OCI-LY7 (cell line): ENCODE data around the gene RAPGEF4. TPM values are rescaled to one million over a fixed set of nuclear protein-coding genes. Genes with fewer than 3 reads are reported as not detected.

Source experiments
- BruUV-seq: library from RNA; stranded (reverse); fragments of 400-500 nt; replicated peaks from 2 replicates; lab custom pipeline; 2021; lab: Mats Ljungman, UMichigan
- CTCF ChIA-PET: fragments of 300-600 bp; sonication (Branson Sonifier 250); formaldehyde crosslinking; loops from one replicate; lab custom pipeline; 2022; ENCODE audit warnings: antibody characterized with exemption; ENCODE audit not compliant: unreplicated experiment; lab: Charles Lee
- POLR2A ChIA-PET: fragments of 300-600 bp; sonication (Branson Sonifier 250); formaldehyde crosslinking; loops from one replicate; lab custom pipeline; 2022; ENCODE audit warnings: antibody characterized with exemption; lab: Charles Lee
- DNase-seq: peaks from one replicate; pipeline ENCODE4 v3.0.0-alpha.2; 2015; ENCODE audit warnings: low spot score
- H2AFZ ChIP-seq: fragments of 200-600 bp; sonication (generic), shearing (Covaris generic); 2 replicates; pipeline ENCODE4 v1.6.1; 2014; ENCODE audit warnings: mild to moderate bottlenecking, antibody characterized with exemption, low read length, moderate library complexity
- H3K27ac ChIP-seq: fragments of 200-600 bp; sonication (generic); 2 replicates; pipeline ENCODE4 v1.5.1; 2014; ENCODE audit warnings: mixed run types, low read depth, mild to moderate bottlenecking, moderate library complexity, low read length, inconsistent platforms; ENCODE audit not compliant: poor library complexity, severe bottlenecking
- H3K36me3 ChIP-seq: fragments of 200-600 bp; sonication (generic); 2 replicates; pipeline ENCODE4 v1.6.1; 2014; ENCODE audit warnings: mild to moderate bottlenecking, antibody characterized with exemption, low read length, moderate library complexity, mixed read lengths; ENCODE audit not compliant: insufficient read depth
- H3K4me1 ChIP-seq: fragments of 200-600 bp; sonication (generic); 2 replicates; pipeline ENCODE4 v1.5.1; 2014; ENCODE audit warnings: mild to moderate bottlenecking, low read length; ENCODE audit not compliant: insufficient read depth, poor library complexity, severe bottlenecking
- H3K4me2 ChIP-seq: fragments of 200-600 bp; sonication (generic); 2 replicates; pipeline ENCODE4 v1.6.1; 2014; ENCODE audit warnings: mild to moderate bottlenecking, low read length
- H3K4me3 ChIP-seq: fragments of 200-600 bp; sonication (generic); 2 replicates; pipeline ENCODE4 v1.5.1; 2014; ENCODE audit warnings: mild to moderate bottlenecking, low read depth, low read length; ENCODE audit not compliant: poor library complexity, severe bottlenecking
- H3K79me2 ChIP-seq: fragments of 200-600 bp; sonication (generic); 2 replicates; pipeline ENCODE4 v1.6.1; 2016; ENCODE audit warnings: low read depth, mild to moderate bottlenecking, low read length, moderate library complexity, mixed read lengths; ENCODE audit not compliant: insufficient read depth
- H3K9me2 ChIP-seq: fragments of 200-600 bp; sonication (generic); 2 replicates; pipeline ENCODE4 v1.6.1; 2016; ENCODE audit warnings: mild to moderate bottlenecking, low read length, mixed read lengths; ENCODE audit not compliant: insufficient read depth
- H3K9me3 ChIP-seq: fragments of 200-600 bp; sonication (generic); 2 replicates; pipeline ENCODE4 v1.6.1; 2014; ENCODE audit warnings: mild to moderate bottlenecking, mixed run types, low read length, mixed read lengths
- H4K20me1 ChIP-seq: fragments of 200-600 bp; sonication (generic); 2 replicates; pipeline ENCODE4 v1.6.1; 2014; ENCODE audit warnings: mild to moderate bottlenecking, antibody characterized with exemption, low read length, moderate library complexity, mixed read lengths; ENCODE audit not compliant: insufficient read depth
- CTCF ChIP-seq: fragments of 200-600 bp; sonication (generic); conservative IDR thresholded peaks from 2 replicates; pipeline ENCODE4 v1.5.1; 2014; ENCODE audit warnings: mild to moderate bottlenecking, antibody characterized with exemption, low read length, moderate library complexity, mixed read lengths
- EZH2phosphoT487 ChIP-seq: fragments of 200-600 bp; sonication (generic); IDR thresholded peaks from 2 replicates; pipeline ENCODE4 v1.6.1; 2018; ENCODE audit warnings: low read depth, borderline replicate concordance, mild to moderate bottlenecking, mixed run types, antibody characterized with exemption, low read length, moderate library complexity, mixed read lengths
- intact Hi-C: fragments of 100-400 bp; cut with micrococcal nuclease; formaldehyde crosslinking; loops from one replicate; pipeline ENCODE4 v1.10.0; 2022; ENCODE audit not compliant: unreplicated experiment
- total RNA-seq, 2 experiments: library from RNA; depleted of rRNA in 1 of 2; stranded (reverse); fragments of >200 nt in 1 of 2; shearing (Covaris generic) in 1 of 2; gene quantifications; 2 replicates each; pipeline ENCODE4 v1.2.3, GENCODE V29; 2014 to 2022

The RAPGEF4 gene
- total RNA-seq, 2 experiments from 2014 or later, result 0.22 to 0.55 TPM

- intact Hi-C loops, result loop anchor here (5.0 kb wide), 2 partner anchors 132 to 272 kb away; partner anchors contain the start of gene CDCA7
- Histone ChIP-seq H3K36me3 (no peaks in the 10 kb centered on the region), H4K20me1 (no peaks in the 10 kb centered on the region), H3K27ac (no peak overlapping the region), H3K9me2 (no peaks in the 10 kb centered on the region), H3K79me2 (peaks cover 18% of the 10 kb centered on the region; the same call in 1 of the 2 replicates), H2AFZ (no peak overlapping the region), H3K4me2 (no peak overlapping the region), H3K4me1 (peaks cover 14% of the 10 kb centered on the region), H3K9me3 (no peaks in the 10 kb centered on the region), H3K4me3 (no peak overlapping the region)
- POLR2A ChIA-PET, result interaction anchor here (2.1 to 2.3 kb wide), 2 partner anchors 11 to 16 kb away, joined by 5 to 8 read pairs; no protein-coding TSS in a partner anchor
- TF ChIP-seq CTCF (no peak), EZH2phosphoT487 (no peak)
- no peak for DNase-seq
- CTCF ChIA-PET, result no interaction called here
- no TSS peak for BruUV-seq
These were observed 344.6 kb downstream of the RAPGEF4 start for GRCh38 chr2:173079973-173080860.

- Histone ChIP-seq H4K20me1 (no peaks in the 10 kb centered on the region), H3K4me2 (no peak overlapping the region), H3K4me3 (no peak overlapping the region), H3K9me3 (no peaks in the 10 kb centered on the region), H3K79me2 (no peaks in the 10 kb centered on the region), H3K36me3 (peaks cover 8% of the 10 kb centered on the region; the same call in 1 of the 2 replicates), H3K9me2 (no peaks in the 10 kb centered on the region), H3K4me1 (peaks cover 6% of the 10 kb centered on the region), H3K27ac (no peak overlapping the region), H2AFZ (no peak overlapping the region)
- no TSS peak for BruUV-seq
- CTCF ChIA-PET, result no interaction called here
- TF ChIP-seq EZH2phosphoT487, result no peak
- TF ChIP-seq CTCF, result no peak
- POLR2A ChIA-PET, result interaction anchor here (1.1 kb wide), 1 partner anchor 8 kb away, joined by 3 read pairs; no protein-coding TSS in a partner anchor
- intact Hi-C loops, result no loop called here
- no peak for DNase-seq
These were observed 351.0 kb downstream of the RAPGEF4 start for GRCh38 chr2:173086518-173087213.
